KMS-11 (cell line): Measurements from ENCODE around the gene TSPYL4.

Experiments
- H2AFZ ChIP-seq: fragments of 200-600 bp; sonication (generic); 2 replicates; pipeline ENCODE4 v1.6.1; 2016; ENCODE audit warnings: antibody characterized with exemption, mixed run types, low read depth
- H3K27ac ChIP-seq: fragments of 200-600 bp; sonication (generic); 2 replicates; pipeline ENCODE4 v1.6.1; 2016; ENCODE audit warnings: mild to moderate bottlenecking, mixed run types
- H3K27me3 ChIP-seq: fragments of 200-600 bp; sonication (generic); 2 replicates; pipeline ENCODE4 v1.6.1; 2017; ENCODE audit warnings: mild to moderate bottlenecking, low read depth, mixed run types, moderate library complexity; ENCODE audit not compliant: insufficient read depth
- H3K36me3 ChIP-seq: fragments of 200-600 bp; sonication (generic); 2 replicates; pipeline ENCODE4 v1.6.1; 2017; ENCODE audit warnings: mild to moderate bottlenecking, mixed run types; ENCODE audit not compliant: insufficient read depth
- H3K4me1 ChIP-seq: fragments of 200-600 bp; sonication (generic); 2 replicates; pipeline ENCODE4 v1.6.1; 2016; ENCODE audit warnings: mild to moderate bottlenecking, low read depth, mixed run types; ENCODE audit not compliant: poor library complexity, severe bottlenecking
- H3K4me2 ChIP-seq: fragments of 200-600 bp; sonication (generic); 2 replicates; pipeline ENCODE4 v1.7.0; 2016; ENCODE audit warnings: mild to moderate bottlenecking, mixed run types
- H3K4me3 ChIP-seq: fragments of 200-600 bp; sonication (generic); IDR thresholded peaks from 2 replicates; pipeline ENCODE4 v1.6.1; 2017; ENCODE audit warnings: low read depth, low read length, mixed read lengths; ENCODE audit not compliant: insufficient read depth
- H3K79me2 ChIP-seq: fragments of 200-600 bp; sonication (generic); 2 replicates; pipeline ENCODE4 v1.6.1; 2016; ENCODE audit warnings: low read depth, mixed run types; ENCODE audit not compliant: insufficient read depth
- H3K9ac ChIP-seq: fragments of 200-600 bp; sonication (generic); 2 replicates; pipeline ENCODE4 v1.6.1; 2016; ENCODE audit warnings: mild to moderate bottlenecking, mixed run types
- H4K20me1 ChIP-seq: fragments of 200-600 bp; sonication (generic); 2 replicates; pipeline ENCODE4 v1.6.1; 2016; ENCODE audit warnings: mild to moderate bottlenecking, mixed run types; ENCODE audit not compliant: insufficient read depth
- CTCF ChIP-seq: fragments of 200-600 bp; sonication (generic); conservative IDR thresholded peaks from 2 replicates; pipeline ENCODE4 v1.6.1; 2017; ENCODE audit warnings: low read depth, mild to moderate bottlenecking, antibody characterized with exemption, low read length, moderate library complexity, mixed read lengths

TSPYL4 gene

GRCh38 chr6:116247285-116247684 lies 6.6 kb downstream of the TSPYL4 start:
- H3K79me2 ChIP-seq, result no peaks in the 10 kb centered on the region
- no peaks in the 10 kb centered on the region for H3K36me3 ChIP-seq
- no peak overlapping the region for H3K9ac ChIP-seq
- no peak overlapping the region for H2AFZ ChIP-seq
- TF ChIP-seq CTCF, result no peak
- no peaks in the 10 kb centered on the region for H4K20me1 ChIP-seq
- no peak overlapping the region for H3K4me2 ChIP-seq
- no peaks in the 10 kb centered on the region for H3K4me1 ChIP-seq
- H3K27ac ChIP-seq, result no peak overlapping the region
- H3K27me3 ChIP-seq, result no peaks in the 10 kb centered on the region
- no peak overlapping the region for H3K4me3 ChIP-seq

- Histone ChIP-seq H2AFZ (no peak overlapping the region), H3K4me2 (no peak overlapping the region), H3K79me2 (no peaks in the 10 kb centered on the region), H3K27ac (no peak overlapping the region), H4K20me1 (no peaks in the 10 kb centered on the region), H3K36me3 (no peaks in the 10 kb centered on the region), H3K9ac (no peak overlapping the region), H3K4me3 (no peak overlapping the region), H3K4me1 (no peaks in the 10 kb centered on the region), H3K27me3 (no peaks in the 10 kb centered on the region)
- TF ChIP-seq CTCF, result no peak
Measured at GRCh38 chr6:116246089-116246488, 7.8 kb downstream of the TSPYL4 start.

- no peaks in the 10 kb centered on the region for H3K4me1 ChIP-seq
- no peak overlapping the region for H2AFZ ChIP-seq
- no peak overlapping the region for H3K9ac ChIP-seq
- no peaks in the 10 kb centered on the region for H4K20me1 ChIP-seq
- TF ChIP-seq CTCF, result no peak
- H3K27me3 ChIP-seq, result no peaks in the 10 kb centered on the region
- H3K79me2 ChIP-seq, result no peaks in the 10 kb centered on the region
- H3K4me3 ChIP-seq, result no peak overlapping the region
- H3K4me2 ChIP-seq, result no peak overlapping the region
- no peak overlapping the region for H3K27ac ChIP-seq
- H3K36me3 ChIP-seq, result no peaks in the 10 kb centered on the region
Measured at GRCh38 chr6:116244284-116244683, 9.6 kb downstream of the TSPYL4 start.

- H2AFZ ChIP-seq, result no peak overlapping the region
Measured at GRCh38 chr6:116239856-116240255, 14.0 kb downstream of the TSPYL4 start.

More at GRCh38 chr6:116239856-116240255, 14.0 kb downstream of the TSPYL4 start:
- Histone ChIP-seq H3K9ac (no peak overlapping the region), H3K36me3 (no peaks in the 10 kb centered on the region), H3K4me2 (no peak overlapping the region), H3K79me2 (no peaks in the 10 kb centered on the region), H3K4me3 (no peak overlapping the region), H3K27ac (no peak overlapping the region), H3K4me1 (no peaks in the 10 kb centered on the region), H4K20me1 (no peaks in the 10 kb centered on the region), H3K27me3 (no peaks in the 10 kb centered on the region)
- TF ChIP-seq CTCF, result no peak
